Stimulated activated CD8-positive, alpha-beta memory T cell treated with anti-CD3 and anti-CD28 coated beads, Interleukin-7, amount 100 ng/mL, for 4 hours (primary cell): ENCODE results near the gene TSSC4.

ENCODE experiments used
- DNase-seq, 2 donors: peaks; one replicate each; pipeline ENCODE4 v3.0.0-alpha.2; 2020; ENCODE audit warnings: low read depth in 2 of 2

Gene TSSC4

GRCh38 chr11:2386591-2386990 is 14.0 kb upstream of the TSSC4 start:
- no peak for DNase-seq

- DNase-seq: peak in 1 of 2 donors; percentile 34
Measured at GRCh38 chr11:2387266-2387987, 13.1 kb upstream of the TSSC4 start.

GRCh38 chr11:2388431-2389376 is 11.8 kb upstream of the TSSC4 start:
- DNase-seq: no peak

GRCh38 chr11:2389377-2390026 is 11.0 kb upstream of the TSSC4 start:
- no peak for DNase-seq

GRCh38 chr11:2390091-2390724 is 10.3 kb upstream of the TSSC4 start:
- no peak for DNase-seq

- DNase-seq: no peak
Measured at GRCh38 chr11:2390725-2391151, 9.8 kb upstream of the TSSC4 start.

- no peak for DNase-seq
Measured at GRCh38 chr11:2391181-2391975, 9.2 kb upstream of the TSSC4 start.

- DNase-seq: no peak
Measured at GRCh38 chr11:2392241-2392959, 8.2 kb upstream of the TSSC4 start.

GRCh38 chr11:2393111-2393868 is 7.3 kb upstream of the TSSC4 start:
- no peak for DNase-seq

GRCh38 chr11:2393941-2394817 is 6.4 kb upstream of the TSSC4 start:
- DNase-seq: no peak

GRCh38 chr11:2394818-2395105 is 5.8 kb upstream of the TSSC4 start:
- DNase-seq: no peak

- no peak for DNase-seq
Measured at GRCh38 chr11:2395211-2395730, 5.3 kb upstream of the TSSC4 start.

GRCh38 chr11:2395856-2396255 is 4.7 kb upstream of the TSSC4 start:
- no peak for DNase-seq

GRCh38 chr11:2396471-2396870 is 4.1 kb upstream of the TSSC4 start:
- DNase-seq: no peak

GRCh38 chr11:2397005-2397404 is 3.5 kb upstream of the TSSC4 start:
- no peak for DNase-seq

- no peak for DNase-seq
Measured at GRCh38 chr11:2398664-2399355, 1.7 kb upstream of the TSSC4 start.

- peak in 1 of 2 donors; percentile 21 for DNase-seq
Measured at GRCh38 chr11:2399488-2400068, 972 bp upstream of the TSSC4 start.
